ENCODE results near the gene SHISAL2B. TPM values are rescaled to one million over a fixed set of nuclear protein-coding genes. Genes with fewer than 3 reads are reported as not detected.

Gene SHISAL2B
- total and polyA plus RNA-seq, 2 donors (not counting 3 experiments of a cell fraction or from before 2014, with no cell fraction given) = not detected

GRCh38 chr5:64727150-64727549 lies 36.8 kb downstream of the SHISAL2B start:
- FAIRE-seq = no peak
- H3K9me1 ChIP-seq (replicated peaks; ENCODE audit: control insufficient read depth, extremely low read depth, insufficient read depth, low read length) = no peaks in the 10 kb centered on the region
- POLR2A ChIA-PET = no interaction called here
- H3K27ac ChIP-seq (ENCODE audit: insufficient read depth, low read depth, low read length) = no peak overlapping the region
- H3K4me2 ChIP-seq (ENCODE audit: insufficient read depth, low read length) = no peak overlapping the region
- no peaks in the 10 kb centered on the region for H3K27me3 ChIP-seq (ENCODE audit: control insufficient read depth in 2 of 2, insufficient read depth in 2 of 2, low read length in 2 of 2)
- H3K4me1 ChIP-seq (ENCODE audit: control insufficient read depth, extremely low read depth, insufficient read depth, low read length) = no peaks in the 10 kb centered on the region
- H3K4me3 ChIP-seq (replicated peaks in 1 of 3; ENCODE audit: insufficient read depth in 1 of 3, low read depth in 1 of 3, low read length in 3 of 3) = no peak overlapping the region
- no TSS peak for BruUV-seq (replicated peaks)
- H4K20me1 ChIP-seq (replicated peaks; ENCODE audit: control insufficient read depth, extremely low read depth, insufficient read depth, low read length) = no peaks in the 10 kb centered on the region
- no peak overlapping the region for H2AFZ ChIP-seq (ENCODE audit: low read depth, low read length)
- no peaks in the 10 kb centered on the region for H3K36me3 ChIP-seq (ENCODE audit: control insufficient read depth in 2 of 2, extremely low read depth in 1 of 2, insufficient read depth in 2 of 2, low read length in 2 of 2)
- no peak for TF ChIP-seq FOS (IDR thresholded peaks at IDR 0.05; ENCODE audit: borderline replicate concordance, insufficient read depth, low read length)
- no peak for TF ChIP-seq GATA2 (IDR thresholded peaks at IDR 0.05; ENCODE audit: insufficient read depth, insufficient read length, low read depth, low read length)
- TF ChIP-seq EZH2 (IDR thresholded peaks at IDR 0.05; ENCODE audit: borderline replicate concordance, low read depth, low read length, severe bottlenecking) = no peak
- TF ChIP-seq CTCF (IDR thresholded peaks at IDR 0.05; ENCODE audit: extremely low read depth in 1 of 2, insufficient read depth in 1 of 2, low read depth in 1 of 2, low read length in 2 of 2) = no peak
- TF ChIP-seq POLR2A (IDR thresholded peaks at IDR 0.05; ENCODE audit: low read depth, low read length) = no peak
- TF ChIP-seq MAX (IDR thresholded peaks at IDR 0.05; ENCODE audit: insufficient read depth, insufficient read length) = no peak
- TF ChIP-seq JUN (IDR thresholded peaks at IDR 0.05; ENCODE audit: borderline replicate concordance, insufficient read depth, insufficient read length, low read depth) = no peak
- TF ChIP-seq POLR2AphosphoS5 (IDR thresholded peaks at IDR 0.05; ENCODE audit: insufficient read depth, low read depth, low read length) = no peak
- TF ChIP-seq MYC (IDR thresholded peaks at IDR 0.05; ENCODE audit: low read depth, low read length) = no peak
- H3K79me2 ChIP-seq (ENCODE audit: control insufficient read depth, insufficient read depth, low read length) = peaks cover 6% of the 10 kb centered on the region
- intact Hi-C loops (cut with micrococcal nuclease) = no loop called here
- H3K9me3 ChIP-seq (replicated peaks; ENCODE audit: control insufficient read depth, insufficient read depth, low read length) = no peaks in the 10 kb centered on the region
- DNase-seq (ENCODE audit: low read depth, low spot score) = no peak
- CTCF ChIA-PET = no interaction called here
- dilution Hi-C loops (cut with MboI; ENCODE audit: extremely low pct_ligation_motif_present, low sequenced_read_pairs) = no loop called here
- no peak overlapping the region for H3K9ac ChIP-seq (replicated peaks; ENCODE audit: extremely low read depth, insufficient read depth, low read length)

All from endothelial cell of umbilical vein (primary cell).